ENCODE measurements around the gene ULK1. TPM values are rescaled to one million over a fixed set of nuclear protein-coding genes. Genes with fewer than 3 reads are reported as not detected.

ULK1 gene
- polyA plus RNA-seq, 3 donors, result 1.0 to 75.1 (median 1.3) TPM

- Histone ChIP-seq H3K4me3 (replicated peaks in 1 of 3; ENCODE audit: low read depth in 2 of 3, low read length in 3 of 3) (no peak overlapping the region), H3K27me3 (ENCODE audit: control insufficient read depth in 2 of 2, insufficient read depth in 2 of 2, low read length in 2 of 2) (no peaks in the 10 kb centered on the region), H3K9me3 (replicated peaks in 1 of 2; ENCODE audit: control insufficient read depth in 1 of 2, insufficient read depth in 1 of 2, low read length in 2 of 2) (no peaks in the 10 kb centered on the region), H3K4me1 (ENCODE audit: control insufficient read depth in 1 of 2, insufficient read depth in 2 of 2, low read length in 2 of 2) (peaks cover 17 to 22% of the 10 kb centered on the region in 2 donors), H2AFZ (ENCODE audit: insufficient read depth, low read depth, low read length, poor library complexity, severe bottlenecking) (no peak overlapping the region), H3K79me2 (ENCODE audit: insufficient read depth, low read length) (no peaks in the 10 kb centered on the region), H4K20me1 (ENCODE audit: insufficient read depth, low read length) (peaks cover 3% of the 10 kb centered on the region), H3K27ac (ENCODE audit: low read depth in 1 of 2, low read length in 2 of 2) (no peak overlapping the region), H3K9ac (ENCODE audit: insufficient read depth, low read length, poor library complexity, severe bottlenecking) (no peak overlapping the region), H3K4me2 (replicated peaks; ENCODE audit: extremely low read depth, low read length, poor library complexity, severe bottlenecking) (no peak overlapping the region), H3K36me3 (replicated peaks in 1 of 2; ENCODE audit: control insufficient read depth in 1 of 2, insufficient read depth in 2 of 2, low read length in 2 of 2) (peaks cover 11 to 13% of the 10 kb centered on the region in 2 donors)
- H3K4me3 Mint-ChIP-seq, result no peak overlapping the region
- peak overlapping the region in 1 of 7 donors; percentile 70 for H3K27ac Mint-ChIP-seq
- H3K36me3 Mint-ChIP-seq, result peaks cover 10 to 18% of the 10 kb centered on the region in 2 donors
- H3K27me3 Mint-ChIP-seq (ENCODE audit: low read depth in 3 of 3), result peaks cover 12 to 13% (median 12%) of the 10 kb centered on the region in 3 donors
- no peak for DNase-seq
- peaks cover 15% of the 10 kb centered on the region for H3K4me1 Mint-ChIP-seq
- 96% methylated on average over 9 of the region's 16 CpGs for WGBS (ENCODE audit: insufficient coverage)
- TF ChIP-seq CTCF (IDR thresholded peaks at IDR 0.05), result no peak
- H3K9me3 Mint-ChIP-seq, result peaks cover 0 to 3% (median 0%) of the 10 kb centered on the region in 7 donors
- intact Hi-C loops (cut with micrococcal nuclease), result loop anchor here in 1 of 2 donors (5.0 kb wide), 1 partner anchor 147 kb away; no protein-coding TSS in a partner anchor
Measured at GRCh38 chr12:131854861-131855476, 39.5 kb upstream of the ULK1 start.

- no peak for TF ChIP-seq CTCF (IDR thresholded peaks at IDR 0.05)
- Histone ChIP-seq H3K79me2 (ENCODE audit: insufficient read depth, low read length) (no peaks in the 10 kb centered on the region), H3K9ac (ENCODE audit: insufficient read depth, low read length, poor library complexity, severe bottlenecking) (no peak overlapping the region), H3K4me2 (replicated peaks; ENCODE audit: extremely low read depth, low read length, poor library complexity, severe bottlenecking) (no peak overlapping the region), H2AFZ (ENCODE audit: insufficient read depth, low read depth, low read length, poor library complexity, severe bottlenecking) (no peak overlapping the region), H3K4me1 (ENCODE audit: control insufficient read depth in 1 of 2, insufficient read depth in 2 of 2, low read length in 2 of 2) (peaks cover 24 to 28% of the 10 kb centered on the region in 2 donors), H4K20me1 (ENCODE audit: insufficient read depth, low read length) (peaks cover 3% of the 10 kb centered on the region), H3K36me3 (replicated peaks in 1 of 2; ENCODE audit: control insufficient read depth in 1 of 2, insufficient read depth in 2 of 2, low read length in 2 of 2) (peaks cover 4 to 6% of the 10 kb centered on the region in 2 donors), H3K27ac (ENCODE audit: low read depth in 1 of 2, low read length in 2 of 2) (no peak overlapping the region), H3K9me3 (replicated peaks in 1 of 2; ENCODE audit: control insufficient read depth in 1 of 2, insufficient read depth in 1 of 2, low read length in 2 of 2) (no peaks in the 10 kb centered on the region), H3K27me3 (ENCODE audit: control insufficient read depth in 2 of 2, insufficient read depth in 2 of 2, low read length in 2 of 2) (no peaks in the 10 kb centered on the region), H3K4me3 (replicated peaks in 1 of 3; ENCODE audit: low read depth in 2 of 3, low read length in 3 of 3) (no peak overlapping the region)
- WGBS (ENCODE audit: insufficient coverage), result 69% methylated on average over 30 of the region's 30 CpGs
- Mint-ChIP-seq H3K9me3 (peaks cover 0 to 3% (median 0%) of the 10 kb centered on the region in 7 donors), H3K27ac (peak overlapping the region in 1 of 7 donors; percentile 70), H3K36me3 (peaks cover 6 to 12% of the 10 kb centered on the region in 2 donors), H3K27me3 (ENCODE audit: low read depth in 3 of 3) (peaks cover 12 to 13% (median 12%) of the 10 kb centered on the region in 3 donors), H3K4me3 (no peak overlapping the region), H3K4me1 (peaks cover 21% of the 10 kb centered on the region)
- peak in 1 of 3 donors; percentile 30 for DNase-seq
- intact Hi-C loops (cut with micrococcal nuclease), result no loop called here
Measured at GRCh38 chr12:131855521-131856142, 38.8 kb upstream of the ULK1 start.

Measured in CD14-positive monocyte (primary cell).